Adrenal gland (tissue), 5 donors: Measurements from ENCODE around the gene SEMA3A.

Experiments
- CTCF ChIP-seq, 6 experiments: fragments of 450-650 bp in 4 of 6; fragments of 200-600 bp in 2 of 6; sonication (generic) in 1 of 6; IDR thresholded peaks; 1 replicate in 5 of 6; 2 replicates in 1 of 6; pipeline versions ENCODE4 v1.5.1 to v1.8.0; 2016 to 2021; ENCODE audit warnings: antibody characterized with exemption in 6 of 6, mild to moderate bottlenecking in 2 of 6, moderate library complexity in 1 of 6
- POLR2A ChIP-seq, 2 donors: fragments of 450-650 bp; IDR thresholded peaks; one replicate each; pipeline ENCODE4 v1.6.1; 2017; ENCODE audit warnings: antibody characterized with exemption in 2 of 2, mild to moderate bottlenecking in 2 of 2, moderate library complexity in 1 of 2
- donor health status: DM: no; HTN: no; CAD: no.

DNA sequence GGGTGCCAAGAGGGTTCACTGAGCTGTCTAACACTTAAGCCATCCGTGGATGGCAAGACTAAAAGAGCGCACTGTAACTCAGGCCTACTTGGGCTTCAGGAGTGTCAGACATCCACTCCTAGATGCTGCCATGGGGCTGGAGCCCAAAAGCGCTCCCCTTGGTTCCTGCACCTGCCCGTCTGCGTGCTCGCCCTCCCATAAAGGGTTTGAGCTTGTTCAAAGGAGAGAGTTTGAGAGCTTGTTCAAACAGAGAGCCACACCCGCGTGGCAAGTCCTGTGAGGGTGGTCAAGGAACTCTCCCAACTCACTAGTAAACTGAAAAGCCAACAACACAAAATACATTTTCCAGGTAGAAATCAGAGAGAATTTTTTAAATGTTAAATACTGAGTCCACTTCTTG, 256.7 kb downstream of the SEMA3A start:
- TF ChIP-seq POLR2A (IDR thresholded peaks at IDR 0.05) = no peak
- no peak for TF ChIP-seq CTCF (IDR thresholded peaks at IDR 0.05)
